Lower lobe of right lung (tissue), 2 donors: ENCODE data around the gene PGAM1. TPM values are rescaled to one million over a fixed set of nuclear protein-coding genes. Genes with fewer than 3 reads are reported as not detected.

Experiments used
- ATAC-seq, 2 donors: fragments of 200-7000 bp; cut with Tn5 transposase; one replicate each; pipeline ENCODE4 v1.9.1; 2020 to 2022; ENCODE audit warnings: mild to moderate bottlenecking in 2 of 2, moderate library complexity in 2 of 2
- DNase-seq: peaks from one replicate; pipeline ENCODE4 v3.0.0-alpha.2; 2020
- H3K27ac ChIP-seq: fragments of 200-600 bp; one replicate; pipeline ENCODE4 v1.8.0; 2022
- H3K27me3 ChIP-seq: fragments of 200-600 bp; one replicate; pipeline ENCODE4 v1.8.0; 2022; ENCODE audit warnings: low read depth
- H3K36me3 ChIP-seq: fragments of 200-600 bp; one replicate; pipeline ENCODE4 v1.8.0; 2022; ENCODE audit warnings: mild to moderate bottlenecking
- H3K4me1 ChIP-seq: fragments of 200-600 bp; one replicate; pipeline ENCODE4 v1.8.0; 2022
- H3K4me3 ChIP-seq: fragments of 200-600 bp; one replicate; pipeline ENCODE4 v1.8.0; 2022; ENCODE audit warnings: mild to moderate bottlenecking
- H3K9me3 ChIP-seq: fragments of 200-600 bp; one replicate; pipeline ENCODE4 v1.8.0; 2022
- intact Hi-C: fragments of 100-400 bp; cut with DNase I; formaldehyde crosslinking; loops from one replicate; pipeline ENCODE4 v1.11.0; 2022
- total RNA-seq: library from RNA; stranded (reverse); fragmentation: NEBNext Ultra II Directional; extraction: Animal tissue kit (Norgen Biotek cat#: 25700); gene quantifications from one replicate; pipeline ENCODE4 v1.2.1, GENCODE V29; 2021
- TF ChIP-seq, protein P1 (sequence below): fragments of 200-600 bp; IDR thresholded peaks from one replicate; pipeline ENCODE4 v1.8.0; 2022; ENCODE audit warnings: antibody characterized with exemption, mild to moderate bottlenecking
- donor health status: DM: no; HTN: yes; CAD: no; lungs with severe emphysema.

Gene PGAM1
- total RNA-seq, 1 donor from 2014 or later: 133 TPM

GRCh38 chr10:97383159-97383558 is 42.8 kb upstream of the PGAM1 start:
- TF ChIP-seq, protein P1, sequence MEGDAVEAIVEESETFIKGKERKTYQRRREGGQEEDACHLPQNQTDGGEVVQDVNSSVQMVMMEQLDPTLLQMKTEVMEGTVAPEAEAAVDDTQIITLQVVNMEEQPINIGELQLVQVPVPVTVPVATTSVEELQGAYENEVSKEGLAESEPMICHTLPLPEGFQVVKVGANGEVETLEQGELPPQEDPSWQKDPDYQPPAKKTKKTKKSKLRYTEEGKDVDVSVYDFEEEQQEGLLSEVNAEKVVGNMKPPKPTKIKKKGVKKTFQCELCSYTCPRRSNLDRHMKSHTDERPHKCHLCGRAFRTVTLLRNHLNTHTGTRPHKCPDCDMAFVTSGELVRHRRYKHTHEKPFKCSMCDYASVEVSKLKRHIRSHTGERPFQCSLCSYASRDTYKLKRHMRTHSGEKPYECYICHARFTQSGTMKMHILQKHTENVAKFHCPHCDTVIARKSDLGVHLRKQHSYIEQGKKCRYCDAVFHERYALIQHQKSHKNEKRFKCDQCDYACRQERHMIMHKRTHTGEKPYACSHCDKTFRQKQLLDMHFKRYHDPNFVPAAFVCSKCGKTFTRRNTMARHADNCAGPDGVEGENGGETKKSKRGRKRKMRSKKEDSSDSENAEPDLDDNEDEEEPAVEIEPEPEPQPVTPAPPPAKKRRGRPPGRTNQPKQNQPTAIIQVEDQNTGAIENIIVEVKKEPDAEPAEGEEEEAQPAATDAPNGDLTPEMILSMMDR: no peak
- ATAC-seq: no peak

GRCh38 chr10:97384156-97384555 is 41.8 kb upstream of the PGAM1 start:
- DNase-seq (no peak), ATAC-seq (no peak)
- Histone ChIP-seq H3K4me3 (no peak overlapping the region), H3K9me3 (no peaks in the 10 kb centered on the region), H3K27ac (no peak overlapping the region), H3K36me3 (peaks cover 71% of the 10 kb centered on the region), H3K27me3 (no peaks in the 10 kb centered on the region), H3K4me1 (no peaks in the 10 kb centered on the region)
- TF ChIP-seq, protein P1: no peak
- intact Hi-C loops: no loop called here

More at GRCh38 chr10:97383159-97383558, 42.8 kb upstream of the PGAM1 start:
- no peaks in the 10 kb centered on the region for H3K4me1 ChIP-seq
- DNase-seq: no peak
- no peaks in the 10 kb centered on the region for H3K27me3 ChIP-seq
- H3K4me3 ChIP-seq: no peak overlapping the region
- H3K27ac ChIP-seq: no peak overlapping the region
- no peaks in the 10 kb centered on the region for H3K9me3 ChIP-seq
- H3K36me3 ChIP-seq: peaks cover 72% of the 10 kb centered on the region
- intact Hi-C loops: no loop called here

DNA sequence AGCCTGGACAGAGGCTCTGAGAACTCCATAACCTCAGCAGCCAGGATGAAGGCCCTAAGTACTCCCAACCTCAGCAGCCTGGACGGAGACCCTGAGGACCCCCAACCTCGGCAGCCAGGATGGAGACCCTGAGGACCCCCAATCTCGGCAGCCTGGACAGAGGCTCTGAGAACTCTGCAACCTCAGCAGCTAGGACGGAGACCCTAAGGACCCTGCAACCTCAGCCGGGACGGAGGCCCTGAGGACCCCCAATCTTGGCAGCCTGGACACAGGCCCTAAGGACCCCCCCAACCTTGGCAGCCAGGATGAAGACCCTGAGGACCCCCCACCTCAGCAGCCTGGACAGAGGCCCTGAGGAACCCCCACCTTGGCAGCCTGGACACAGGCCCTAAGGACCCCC is 41.4 kb upstream of the PGAM1 start:
- TF ChIP-seq, protein P1: no peak
- no peaks in the 10 kb centered on the region for H3K4me1 ChIP-seq
- no peaks in the 10 kb centered on the region for H3K9me3 ChIP-seq
- intact Hi-C loops: no loop called here
- peaks cover 69% of the 10 kb centered on the region for H3K36me3 ChIP-seq
- no peak overlapping the region for H3K4me3 ChIP-seq
- DNase-seq (no peak), ATAC-seq (no peak)
- H3K27me3 ChIP-seq: no peaks in the 10 kb centered on the region
- H3K27ac ChIP-seq: no peak overlapping the region

GRCh38 chr10:97385565-97385964 is 40.4 kb upstream of the PGAM1 start:
- H3K36me3 ChIP-seq: peaks cover 69% of the 10 kb centered on the region
- H3K27ac ChIP-seq: no peak overlapping the region
- no peak for ATAC-seq
- no peaks in the 10 kb centered on the region for H3K4me1 ChIP-seq
- H3K9me3 ChIP-seq: no peaks in the 10 kb centered on the region
- no peak overlapping the region for H3K4me3 ChIP-seq
- DNase-seq: no peak
- H3K27me3 ChIP-seq: no peaks in the 10 kb centered on the region
- TF ChIP-seq, protein P1: no peak
- intact Hi-C loops: no loop called here

DNA sequence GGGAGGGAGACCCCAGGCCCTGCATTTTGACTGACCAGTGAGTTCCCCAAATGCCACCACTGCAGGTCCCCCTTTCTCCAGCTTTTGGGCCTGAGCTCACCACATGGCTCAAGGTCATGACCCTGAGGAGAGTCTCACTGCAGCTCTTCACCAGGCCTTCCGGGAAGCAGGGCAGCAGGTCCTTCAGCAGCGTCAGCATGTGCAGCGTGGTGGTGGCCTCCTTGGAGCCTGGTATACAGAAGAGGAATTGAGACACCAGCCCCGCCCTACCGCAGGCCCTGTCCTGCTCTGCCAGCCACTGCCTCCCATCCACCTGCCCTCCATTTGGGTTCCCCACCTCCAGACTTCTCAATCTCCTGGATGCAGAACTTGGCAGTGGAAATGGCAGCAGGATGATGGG is 37.8 kb upstream of the PGAM1 start:
- no peaks in the 10 kb centered on the region for H3K27me3 ChIP-seq
- intact Hi-C loops: no loop called here
- TF ChIP-seq, protein P1: no peak
- H3K36me3 ChIP-seq: peaks cover 70% of the 10 kb centered on the region
- no peak overlapping the region for H3K27ac ChIP-seq
- H3K4me3 ChIP-seq: no peak overlapping the region
- no peaks in the 10 kb centered on the region for H3K4me1 ChIP-seq
- DNase-seq (no peak), ATAC-seq (peak; percentile 37 to 51)
- H3K9me3 ChIP-seq: no peaks in the 10 kb centered on the region

GRCh38 chr10:97390091-97390490 is 35.9 kb upstream of the PGAM1 start:
- H3K27ac ChIP-seq: no peak overlapping the region
- H3K36me3 ChIP-seq: peaks cover 78% of the 10 kb centered on the region
- ATAC-seq: peak in 1 of 2 donors; percentile 22
- no peaks in the 10 kb centered on the region for H3K4me1 ChIP-seq
- DNase-seq: no peak
- intact Hi-C loops: no loop called here
- H3K9me3 ChIP-seq: no peaks in the 10 kb centered on the region
- H3K4me3 ChIP-seq: no peak overlapping the region
- TF ChIP-seq, protein P1: no peak
- no peaks in the 10 kb centered on the region for H3K27me3 ChIP-seq
